HG03175 (cell line): Measurements from ENCODE around the gene DOK4.

Experiments used
- ATAC-seq: cut with Tn5 transposase; IDR thresholded peaks from one replicate; pipeline ENCODE4 v1.9.1; 2021; ENCODE audit warnings: mild to moderate bottlenecking, moderate library complexity; ENCODE audit not compliant: unreplicated experiment

The DOK4 gene

GRCh38 chr16:57478396-57479204, 7.7 kb downstream of the DOK4 start:
- ATAC-seq: no peak

GRCh38 chr16:57477531-57478202, 8.6 kb downstream of the DOK4 start:
- no peak for ATAC-seq

- no peak for ATAC-seq
These were observed 9.5 kb downstream of the DOK4 start for GRCh38 chr16:57476546-57477410.

GRCh38 chr16:57475711-57476339, 10.5 kb downstream of the DOK4 start:
- peak; percentile 97 for ATAC-seq

- ATAC-seq: no peak
These were observed 11.3 kb downstream of the DOK4 start for GRCh38 chr16:57474671-57475661.

- ATAC-seq: no peak
These were observed 12.4 kb downstream of the DOK4 start for GRCh38 chr16:57473906-57474305.

- no peak for ATAC-seq
These were observed 13.0 kb downstream of the DOK4 start for GRCh38 chr16:57473176-57473840.

GRCh38 chr16:57472665-57473060, 13.6 kb downstream of the DOK4 start:
- no peak for ATAC-seq

GRCh38 chr16:57471852-57472664, 14.2 kb downstream of the DOK4 start:
- ATAC-seq: no peak

GRCh38 chr16:57471209-57471608, 15.1 kb downstream of the DOK4 start:
- no peak for ATAC-seq

- ATAC-seq: no peak
These were observed 15.6 kb downstream of the DOK4 start for GRCh38 chr16:57470711-57471110.

- no peak for ATAC-seq
These were observed 16.3 kb downstream of the DOK4 start for GRCh38 chr16:57469917-57470470.

- no peak for ATAC-seq
These were observed 17.2 kb downstream of the DOK4 start for GRCh38 chr16:57469046-57469445.

GRCh38 chr16:57468346-57468745, 17.9 kb downstream of the DOK4 start:
- ATAC-seq: no peak

- no peak for ATAC-seq
These were observed 21.8 kb downstream of the DOK4 start for GRCh38 chr16:57464523-57464922.

GRCh38 chr16:57462978-57463362, 23.3 kb downstream of the DOK4 start:
- no peak for ATAC-seq

- peak; percentile 95 for ATAC-seq
These were observed 23.9 kb downstream of the DOK4 start, which contains the start of gene POLR2C for GRCh38 chr16:57462209-57462977. Gene POLR2C (plus strand): TSS chr16:57462679. CDS start chr16:57462725, 46 bp downstream.
